GM18507 (cell line): Measurements from ENCODE around the gene GPC1.

Experiments
- DNase-seq: peaks from one replicate; pipeline ENCODE4 v3.0.0; 2011; ENCODE audit warnings: low read depth; ENCODE audit not compliant: insufficient read length; ENCODE audit errors: extremely low spot score
- FAIRE-seq: peaks from 2 replicates; lab custom pipeline; 2011; peaks lifted over from hg19 to GRCh38; lab: Jason Lieb, UNC

Gene GPC1

GRCh38 chr2:240503848-240504247 is 68.4 kb downstream of the GPC1 start:
- FAIRE-seq (no peak), DNase-seq (no peak)

GRCh38 chr2:240505910-240506309 is 70.4 kb downstream of the GPC1 start:
- FAIRE-seq (no peak), DNase-seq (no peak)

GRCh38 chr2:240506406-240507059 is 71.1 kb downstream of the GPC1 start:
- DNase-seq (no peak), FAIRE-seq (no peak)

GRCh38 chr2:240507060-240507777 is 71.8 kb downstream of the GPC1 start:
- FAIRE-seq (no peak), DNase-seq (no peak)

GRCh38 chr2:240507778-240508251 is 72.4 kb downstream of the GPC1 start:
- no peak for FAIRE-seq
- no peak for DNase-seq

GRCh38 chr2:240508832-240509545 is 73.5 kb downstream of the GPC1 start:
- DNase-seq (no peak), FAIRE-seq (no peak)

- no peak for DNase-seq
- FAIRE-seq = no peak
These were observed 74.4 kb downstream of the GPC1 start for GRCh38 chr2:240509667-240510512.

- FAIRE-seq = no peak
- no peak for DNase-seq
These were observed 75.2 kb downstream of the GPC1 start for GRCh38 chr2:240510513-240511210.

- DNase-seq (no peak), FAIRE-seq (no peak)
These were observed 76.1 kb downstream of the GPC1 start for GRCh38 chr2:240511351-240512108.

- no peak for FAIRE-seq
- no peak for DNase-seq
These were observed 76.6 kb downstream of the GPC1 start for GRCh38 chr2:240512109-240512485.

- no peak for FAIRE-seq
- no peak for DNase-seq
These were observed 77.4 kb downstream of the GPC1 start for GRCh38 chr2:240512666-240513535.

- peak; percentile 85 for DNase-seq
- peak; percentile 94 for FAIRE-seq
These were observed 78.3 kb downstream of the GPC1 start for GRCh38 chr2:240513549-240514287.

- FAIRE-seq (no peak), DNase-seq (no peak)
These were observed 79.2 kb downstream of the GPC1 start for GRCh38 chr2:240514631-240515030.

- DNase-seq (no peak), FAIRE-seq (no peak)
These were observed 81.9 kb downstream of the GPC1 start for GRCh38 chr2:240517342-240517741.
